Esophagus squamous epithelium (tissue), 5 donors: ENCODE data around the gene ITGA5. TPM values are rescaled to one million over a fixed set of nuclear protein-coding genes. Genes with fewer than 3 reads are reported as not detected.

ENCODE experiments used
- DNase-seq: peaks from one replicate; lab custom pipeline; 2025; lab: John Stamatoyannopoulos, UW
- H3K27ac ChIP-seq, 4 donors: fragments of 200-600 bp; sonication (generic); one replicate each; pipeline ENCODE4 v1.5.1; 2016 to 2019; ENCODE audit warnings: mild to moderate bottlenecking in 1 of 4
- H3K27me3 ChIP-seq, 4 donors: fragments of 200-600 bp; sonication (generic); 1 replicate in 3 of 4; 2 replicates in 1 of 4; pipeline versions ENCODE4 v1.5.1 to v1.6.0; 2017 to 2021; ENCODE audit warnings: antibody characterized with exemption in 1 of 4
- H3K36me3 ChIP-seq, 3 donors: fragments of 200-600 bp; sonication (generic); one replicate each; pipeline ENCODE4 v1.5.1; 2016 to 2019
- H3K4me1 ChIP-seq, 3 donors: fragments of 200-600 bp; sonication (generic); one replicate each; pipeline ENCODE4 v1.5.1; 2017 to 2019
- H3K4me3 ChIP-seq, 4 donors: fragments of 200-600 bp; sonication (generic); 1 replicate in 3 of 4; 2 replicates in 1 of 4; pipeline ENCODE4 v1.5.1; 2016 to 2019; ENCODE audit warnings: mild to moderate bottlenecking in 2 of 4, moderate library complexity in 1 of 4
- H3K9me3 ChIP-seq, 3 donors: fragments of 200-600 bp; sonication (generic); one replicate each; pipeline ENCODE4 v1.5.1; 2016 to 2019
- CTCF ChIP-seq, 6 experiments: fragments of 450-650 bp in 4 of 6; fragments of 200-600 bp in 2 of 6; sonication (generic) in 2 of 6; IDR thresholded peaks; one replicate each; pipeline ENCODE4 v1.5.1; 2016 to 2019; ENCODE audit warnings: antibody characterized with exemption in 6 of 6, mild to moderate bottlenecking in 4 of 6, moderate library complexity in 4 of 6
- POLR2A ChIP-seq, 4 donors: fragments of 450-650 bp; IDR thresholded peaks; one replicate each; pipeline ENCODE4 v1.6.1; 2017; ENCODE audit warnings: antibody characterized with exemption in 4 of 4, mild to moderate bottlenecking in 4 of 4, moderate library complexity in 3 of 4
- WGBS, 2 donors: methylation state at CpG; one replicate each; pipeline ENCODE4 v1.1.5; 2018; 5-methylcytosine and 5-hydroxymethylcytosine counted together
- intact Hi-C: fragments of 100-400 bp; cut with DNase I; formaldehyde crosslinking; loops from one replicate; pipeline ENCODE4 v1.15.0; 2022
- total RNA-seq, 4 donors: library from RNA; depleted of rRNA; stranded (reverse); fragments of >200 nt; gene quantifications; one replicate each; pipeline ENCODE4 v1.1.0, GENCODE V29; 2016
- donor health status: DM: yes; HTN: yes; CAD: no.

The ITGA5 gene
- total RNA-seq, 4 donors from 2014 or later: 7.5 to 112 (median 37.3) TPM

- Histone ChIP-seq H3K27me3 (no peaks in the 10 kb centered on the region), H3K9me3 (no peaks in the 10 kb centered on the region), H3K36me3 (peaks cover 0 to 44% (median 16%) of the 10 kb centered on the region in 3 donors), H3K27ac (peak overlapping the region; percentile 66 to 95 (median 90)), H3K4me3 (peak overlapping the region in 3 of 4 donors; percentile 66 to 95 (median 85)), H3K4me1 (peaks cover 23 to 95% (median 46%) of the 10 kb centered on the region in 3 donors)
- intact Hi-C loops: no loop called here
- WGBS, 2 donors: 42 to 57% methylated on average over 3 of the region's 3 CpGs
- TF ChIP-seq CTCF (IDR thresholded peaks at IDR 0.05): no peak
- no peak for TF ChIP-seq POLR2A (IDR thresholded peaks at IDR 0.05)
- DNase-seq: no peak
These were observed 6.3 kb downstream of the ITGA5 start for GRCh38 chr12:54412786-54413185.

GRCh38 chr12:54412348-54412747, 6.7 kb downstream of the ITGA5 start:
- H3K4me1 ChIP-seq: peaks cover 23 to 95% (median 49%) of the 10 kb centered on the region in 3 donors
- H3K27ac ChIP-seq: peak overlapping the region; percentile 66 to 95 (median 90)
- H3K27me3 ChIP-seq: no peaks in the 10 kb centered on the region
- no peaks in the 10 kb centered on the region for H3K9me3 ChIP-seq
- DNase-seq: no peak
- intact Hi-C loops: no loop called here
- peaks cover 0 to 48% (median 21%) of the 10 kb centered on the region in 3 donors for H3K36me3 ChIP-seq
- H3K4me3 ChIP-seq: peak overlapping the region in 3 of 4 donors; percentile 66 to 95 (median 85)
- 56 to 100% methylated on average over 1 to 3 of the region's 4 CpGs for WGBS, 2 donors
- TF ChIP-seq CTCF (IDR thresholded peaks at IDR 0.05): no peak
- TF ChIP-seq POLR2A (IDR thresholded peaks at IDR 0.05): no peak

GRCh38 chr12:54411391-54412241, 7.5 kb downstream of the ITGA5 start:
- TF ChIP-seq POLR2A (IDR thresholded peaks at IDR 0.05): no peak
- no peak for TF ChIP-seq CTCF (IDR thresholded peaks at IDR 0.05)
- DNase-seq: no peak
- Histone ChIP-seq H3K4me1 (peaks cover 23 to 98% (median 51%) of the 10 kb centered on the region in 3 donors), H3K27ac (peak overlapping the region; percentile 66 to 95 (median 90)), H3K9me3 (no peaks in the 10 kb centered on the region), H3K27me3 (no peaks in the 10 kb centered on the region), H3K36me3 (peaks cover 0 to 55% (median 23%) of the 10 kb centered on the region in 3 donors), H3K4me3 (peak overlapping the region in 3 of 4 donors; percentile 66 to 95 (median 85))
- intact Hi-C loops: no loop called here
- 58 to 65% methylated on average over 3 to 7 of the region's 10 CpGs for WGBS, 2 donors

GRCh38 chr12:54409267-54409666, 9.8 kb downstream of the ITGA5 start:
- WGBS, 2 donors: 75 to 100% methylated on average over 3 of the region's 8 CpGs
- Histone ChIP-seq H3K27ac (peak overlapping the region in 2 of 4 donors; percentile 21 to 44), H3K27me3 (no peaks in the 10 kb centered on the region), H3K4me3 (peak overlapping the region in 1 of 4 donors; percentile 3), H3K4me1 (peaks cover 21 to 96% (median 50%) of the 10 kb centered on the region in 3 donors), H3K9me3 (no peaks in the 10 kb centered on the region), H3K36me3 (peaks cover under 1 to 79% (median 32%) of the 10 kb centered on the region in 3 donors)
- intact Hi-C loops: no loop called here
- DNase-seq: no peak
- no peak for TF ChIP-seq CTCF (IDR thresholded peaks at IDR 0.05)
- no peak for TF ChIP-seq POLR2A (IDR thresholded peaks at IDR 0.05)
